HG03135 (cell line): Measurements from ENCODE around the gene DMKN.

ENCODE experiments used
- ATAC-seq: cut with Tn5 transposase; IDR thresholded peaks from one replicate; pipeline ENCODE4 v1.9.1; 2021; ENCODE audit warnings: mild to moderate bottlenecking, moderate library complexity; ENCODE audit not compliant: unreplicated experiment

DMKN gene, protein sequence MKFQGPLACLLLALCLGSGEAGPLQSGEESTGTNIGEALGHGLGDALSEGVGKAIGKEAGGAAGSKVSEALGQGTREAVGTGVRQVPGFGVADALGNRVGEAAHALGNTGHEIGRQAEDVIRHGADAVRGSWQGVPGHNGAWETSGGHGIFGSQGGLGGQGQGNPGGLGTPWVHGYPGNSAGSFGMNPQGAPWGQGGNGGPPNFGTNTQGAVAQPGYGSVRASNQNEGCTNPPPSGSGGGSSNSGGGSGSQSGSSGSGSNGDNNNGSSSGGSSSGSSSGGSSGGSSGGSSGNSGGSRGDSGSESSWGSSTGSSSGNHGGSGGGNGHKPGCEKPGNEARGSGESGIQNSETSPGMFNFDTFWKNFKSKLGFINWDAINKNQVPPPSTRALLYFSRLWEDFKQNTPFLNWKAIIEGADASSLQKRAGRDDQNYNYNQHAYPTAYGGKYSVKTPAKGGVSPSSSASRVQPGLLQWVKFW

DNA sequence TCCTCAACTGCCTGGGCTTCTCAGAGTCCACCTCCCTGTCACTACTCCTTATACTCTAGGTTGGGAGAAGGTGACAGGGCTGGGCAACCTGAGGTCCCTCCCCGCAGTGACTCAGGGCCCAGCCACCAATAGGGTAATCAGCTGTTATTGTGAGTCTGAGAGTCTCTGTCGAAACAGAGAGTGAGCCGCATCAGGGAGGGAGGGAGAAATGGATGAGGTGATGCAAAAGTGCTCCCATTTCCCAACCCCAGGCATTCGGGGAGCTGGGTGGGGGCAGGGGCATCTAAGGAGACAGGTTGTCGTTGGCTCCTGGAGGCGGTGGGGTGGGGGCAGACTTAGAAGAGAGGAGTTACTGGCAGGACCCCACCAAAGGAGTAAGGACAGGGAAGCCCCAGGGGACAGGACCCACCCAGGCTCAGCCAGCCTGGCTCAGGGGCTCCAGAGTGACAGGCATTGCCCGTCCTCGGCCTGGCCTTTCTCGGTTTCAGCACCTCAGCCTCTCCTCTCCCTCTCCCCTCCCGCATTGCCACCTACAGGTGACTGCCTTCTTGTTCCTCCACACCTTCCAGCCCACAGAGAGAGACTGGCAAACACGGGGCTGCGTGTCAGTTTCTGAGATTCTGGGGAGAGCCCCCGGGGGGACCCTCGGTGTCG, at the start of gene DMKN:
Gene DMKN (minus strand): TSS at position 22 of the 654 bp plus-strand sequence. CDS start 174 bp downstream, outside the sequence.
- no peak for ATAC-seq

DNA sequence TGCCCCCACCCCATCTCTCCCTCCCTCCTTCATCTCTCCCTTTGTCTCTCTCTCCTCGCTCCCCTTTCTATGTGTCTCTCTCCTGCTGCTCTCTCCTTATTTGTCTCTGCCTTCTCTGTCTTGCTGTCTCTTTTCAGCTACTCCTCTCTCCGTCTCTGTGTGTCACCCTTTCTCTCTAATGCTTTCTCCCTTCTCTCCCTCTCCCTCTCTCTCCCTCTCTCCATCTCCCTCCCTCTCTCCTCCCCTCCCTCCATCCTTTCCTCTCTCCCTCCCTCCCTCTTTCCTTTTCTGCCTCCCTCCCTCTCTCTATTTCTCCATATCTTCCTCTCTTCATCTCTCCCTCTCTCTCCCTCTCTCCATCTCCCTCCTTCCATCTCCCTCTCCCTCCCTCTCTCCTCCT, 49.3 kb upstream of the DMKN start:
- no peak for ATAC-seq

DNA sequence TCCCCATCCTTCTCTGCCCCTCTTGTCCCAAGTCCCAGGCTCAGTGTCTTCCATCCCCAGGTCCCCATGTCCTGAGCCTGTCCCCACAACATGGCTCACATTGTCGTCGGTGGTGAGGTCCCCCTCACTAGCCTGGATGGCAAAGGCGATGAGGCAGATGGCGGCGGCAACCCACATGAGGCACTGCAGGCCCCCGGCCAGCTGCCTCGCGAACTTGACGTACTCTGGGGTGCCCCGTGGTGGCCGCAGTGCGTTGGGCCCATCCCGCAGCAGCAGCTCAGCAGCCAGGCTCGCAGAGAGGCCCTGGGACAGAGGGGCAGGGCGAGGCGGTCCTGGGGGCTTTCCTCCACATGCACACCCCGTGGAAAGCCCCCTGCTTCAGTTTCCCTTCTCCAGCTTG, 48.9 kb upstream of the DMKN start:
- no peak for ATAC-seq

DNA sequence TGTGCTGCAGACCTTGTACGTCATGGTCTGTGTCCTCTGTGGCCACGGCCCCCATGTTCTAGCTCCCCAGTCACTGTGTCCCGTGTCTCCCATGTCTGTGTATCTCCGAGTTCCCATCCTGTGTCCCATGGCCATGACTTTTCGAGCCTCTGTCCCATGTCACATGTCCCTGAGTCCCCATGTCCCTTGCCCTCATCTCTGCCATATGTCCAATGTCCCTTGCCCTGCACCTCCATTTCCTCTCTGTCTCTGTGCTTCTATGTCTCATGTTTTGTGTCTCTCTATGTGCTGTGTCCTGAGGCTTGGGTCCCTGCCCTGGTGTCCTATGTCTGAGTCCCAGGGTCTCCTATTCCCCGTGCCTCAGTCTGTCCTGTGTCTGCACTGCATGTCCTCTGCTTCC, 48.0 kb upstream of the DMKN start:
- no peak for ATAC-seq

DNA sequence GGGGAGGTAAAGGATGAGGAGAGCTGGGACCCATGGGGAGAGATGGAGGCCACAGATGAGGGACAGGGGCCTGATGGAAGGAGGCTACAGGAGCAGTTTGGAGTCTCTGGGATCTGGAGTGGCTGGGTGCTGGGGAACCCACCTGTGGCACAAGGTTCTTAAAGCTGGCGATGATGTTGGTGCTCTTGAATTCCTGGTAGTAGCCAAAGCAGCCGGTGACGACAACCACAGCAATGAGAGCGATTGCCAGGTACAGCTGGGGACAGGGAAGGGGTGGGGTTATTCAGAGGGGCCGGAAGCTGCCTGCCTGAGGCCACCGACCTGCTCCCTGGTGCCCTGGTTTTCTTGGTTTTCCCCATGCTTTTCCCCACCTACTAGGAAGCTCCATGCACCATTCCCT, 47.2 kb upstream of the DMKN start:
- no peak for ATAC-seq

DNA sequence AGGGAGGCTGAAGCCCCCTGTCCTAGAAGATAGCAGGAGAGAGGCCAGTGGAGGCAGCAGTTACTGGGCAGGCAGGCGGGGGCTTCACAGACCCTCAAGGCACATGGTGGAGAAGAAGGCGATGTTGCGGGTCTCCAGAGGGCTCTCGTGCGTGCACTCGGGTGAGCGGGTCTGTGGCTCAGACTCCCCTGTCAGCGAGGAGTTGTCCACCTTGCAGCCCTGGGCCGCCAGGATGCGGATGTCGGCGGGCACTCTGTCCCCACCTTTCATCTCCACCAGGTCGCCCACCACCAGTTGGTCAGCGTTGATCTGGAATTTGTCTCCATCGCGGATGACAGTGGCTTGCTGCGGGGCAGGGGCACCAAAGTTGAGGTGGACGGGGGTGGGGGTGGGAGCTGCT, 46.8 kb upstream of the DMKN start:
- no peak for ATAC-seq

DNA sequence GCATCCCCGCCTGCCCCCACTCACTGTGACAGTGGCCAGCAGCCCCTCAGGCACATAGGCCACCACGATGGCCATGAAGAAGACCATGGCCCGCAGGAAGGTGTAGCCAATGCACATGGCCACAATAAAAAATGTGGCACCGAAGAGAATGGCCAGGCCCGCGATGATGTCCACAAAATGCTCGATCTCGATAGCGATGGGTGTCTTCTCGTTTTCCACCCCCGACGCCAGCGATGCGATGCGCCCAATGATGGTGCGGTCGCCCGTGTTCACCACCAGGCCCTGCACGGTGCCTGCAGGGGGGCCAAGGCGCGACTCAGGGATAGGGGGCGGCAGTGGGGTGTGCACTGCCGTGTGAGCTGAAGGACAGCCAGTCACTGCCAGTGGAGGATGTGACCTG, 46.3 kb upstream of the DMKN start:
- ATAC-seq = no peak

DNA sequence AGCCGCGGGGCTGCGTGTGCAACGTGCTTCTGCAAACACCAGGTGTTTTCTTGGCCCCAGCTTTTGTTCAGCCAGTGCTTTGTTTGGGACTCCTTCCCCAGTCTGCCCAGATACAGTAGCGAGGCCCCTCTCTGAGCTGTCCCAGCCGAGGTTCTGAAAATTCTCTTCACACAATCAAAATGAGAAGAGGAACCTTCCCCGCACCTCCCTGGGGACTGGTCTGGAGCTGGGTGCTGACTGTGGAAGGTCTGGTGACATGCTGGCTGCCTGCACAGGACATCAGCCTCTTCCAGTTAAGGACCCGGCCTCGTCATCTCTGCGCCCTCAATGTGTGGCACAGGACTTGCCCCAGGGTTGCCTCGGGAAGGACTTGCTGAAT, 45.8 kb upstream of the DMKN start:
- ATAC-seq = no peak

DNA sequence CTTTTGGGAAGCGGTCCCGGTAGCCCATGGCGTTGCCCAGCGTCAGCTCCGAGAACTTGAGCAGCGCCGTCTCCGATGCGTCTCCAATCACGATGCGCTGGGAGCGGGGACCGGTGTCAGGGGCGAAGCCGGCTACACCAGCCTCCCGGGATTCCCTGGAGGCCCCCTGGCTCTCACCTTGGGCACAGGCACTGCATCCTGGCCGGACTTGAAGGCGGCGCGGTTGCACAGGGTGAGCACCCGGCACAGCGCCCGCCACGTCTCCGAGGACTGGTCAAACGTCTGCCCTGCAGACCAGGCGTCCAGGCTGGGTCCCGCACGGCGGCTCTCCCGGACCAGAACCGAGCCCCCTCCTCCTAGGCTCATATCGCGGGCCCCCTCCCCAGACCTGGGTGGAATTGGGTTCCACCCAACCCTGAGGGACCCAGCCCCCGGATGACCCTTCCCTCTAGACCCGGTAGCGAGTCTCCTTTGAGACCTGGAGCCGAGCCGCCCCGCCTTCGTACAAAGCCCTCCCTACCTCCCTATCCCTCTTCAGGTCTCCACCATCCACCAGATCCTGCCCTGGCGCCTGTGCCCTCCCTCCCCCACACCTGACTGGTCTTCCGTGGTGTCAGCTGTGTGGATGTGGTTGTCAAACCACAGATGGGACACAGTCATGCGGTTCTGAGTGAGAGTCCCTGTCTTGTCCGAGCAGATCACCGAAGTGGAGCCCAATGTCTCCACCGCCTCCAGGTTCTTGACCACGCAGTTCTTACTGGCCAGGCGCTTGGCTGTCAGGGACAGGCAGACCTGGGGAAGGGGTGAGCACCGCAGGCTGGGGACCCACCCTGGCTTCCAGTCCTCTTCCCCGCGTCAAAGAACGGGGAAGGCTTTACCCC, 45.2 kb upstream of the DMKN start:
- ATAC-seq = no peak

DNA sequence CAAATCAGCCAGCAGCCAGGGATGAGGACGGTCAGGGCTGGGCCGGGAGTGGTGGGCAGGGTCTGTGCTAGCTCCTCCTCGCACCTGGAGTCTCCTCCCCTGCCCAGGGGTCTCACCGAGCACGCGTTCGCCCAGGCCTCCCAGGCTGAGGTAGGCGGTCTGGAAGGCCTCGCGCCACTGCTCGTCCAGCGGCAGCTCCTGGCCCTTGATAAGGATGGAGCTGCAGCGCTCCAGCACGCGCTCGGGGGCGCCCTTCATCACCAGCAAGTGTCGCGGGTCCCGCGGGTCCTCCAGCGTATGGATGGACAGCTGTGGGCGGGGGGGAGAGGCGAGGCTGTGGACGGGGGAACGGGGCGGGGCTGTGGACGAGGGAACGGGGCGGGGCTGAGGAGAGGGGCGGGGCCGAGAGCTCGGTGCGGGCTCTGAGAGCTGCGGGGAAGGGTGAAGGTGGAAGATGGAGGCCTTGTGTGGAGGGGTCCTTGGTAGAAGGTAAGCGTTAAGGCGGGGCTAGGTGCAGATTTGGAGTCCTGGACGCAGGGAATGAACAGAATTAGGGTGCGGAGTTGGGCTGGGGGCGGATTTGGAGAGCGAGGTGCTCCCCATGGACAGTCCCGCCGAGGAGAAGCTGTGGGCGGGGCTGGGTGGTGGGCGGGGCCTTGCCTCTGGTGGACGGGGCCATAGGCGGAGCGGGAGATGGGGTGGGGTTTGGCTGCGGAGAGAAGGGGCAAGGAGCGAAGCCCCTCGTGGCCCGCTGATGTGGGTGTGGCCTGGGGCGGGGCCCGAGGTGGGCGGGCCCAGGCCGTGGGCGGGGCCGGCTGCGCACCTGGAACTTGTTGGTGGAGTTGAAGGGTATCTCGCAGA, 44.3 kb upstream of the DMKN start:
- no peak for ATAC-seq

DNA sequence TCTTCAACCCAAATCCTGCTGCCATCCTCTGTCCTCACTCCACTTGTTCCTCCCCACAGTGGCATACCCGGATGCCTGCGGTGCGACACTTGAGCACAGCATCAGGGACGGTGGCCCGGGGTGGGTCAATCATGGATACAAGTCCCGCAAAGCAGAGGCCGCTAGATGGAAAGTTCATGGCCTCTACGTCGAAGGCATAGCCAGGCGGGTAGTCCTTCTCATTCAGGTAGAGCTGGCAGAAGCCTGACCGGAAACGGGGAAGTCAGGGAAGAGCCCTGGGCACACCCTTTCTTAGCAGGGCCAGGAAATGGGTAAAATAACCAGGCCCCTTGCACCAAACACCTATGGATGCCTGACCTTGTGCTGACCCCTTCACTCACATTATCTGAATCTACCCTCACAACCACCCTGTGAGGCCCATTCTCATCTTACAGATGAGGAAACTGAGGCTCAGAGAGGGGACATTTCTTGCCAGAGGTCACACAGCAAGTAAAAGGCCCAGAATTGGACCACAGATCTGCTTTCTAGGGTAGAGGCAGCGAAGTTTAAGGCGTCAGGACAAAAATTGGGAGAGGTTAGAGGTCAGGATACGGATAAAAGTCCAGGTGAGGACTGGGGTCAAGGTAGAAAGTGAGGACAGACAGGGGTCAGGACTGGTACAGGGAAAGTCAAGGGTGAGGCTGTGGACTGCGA, 43.5 kb upstream of the DMKN start:
- ATAC-seq = no peak

DNA sequence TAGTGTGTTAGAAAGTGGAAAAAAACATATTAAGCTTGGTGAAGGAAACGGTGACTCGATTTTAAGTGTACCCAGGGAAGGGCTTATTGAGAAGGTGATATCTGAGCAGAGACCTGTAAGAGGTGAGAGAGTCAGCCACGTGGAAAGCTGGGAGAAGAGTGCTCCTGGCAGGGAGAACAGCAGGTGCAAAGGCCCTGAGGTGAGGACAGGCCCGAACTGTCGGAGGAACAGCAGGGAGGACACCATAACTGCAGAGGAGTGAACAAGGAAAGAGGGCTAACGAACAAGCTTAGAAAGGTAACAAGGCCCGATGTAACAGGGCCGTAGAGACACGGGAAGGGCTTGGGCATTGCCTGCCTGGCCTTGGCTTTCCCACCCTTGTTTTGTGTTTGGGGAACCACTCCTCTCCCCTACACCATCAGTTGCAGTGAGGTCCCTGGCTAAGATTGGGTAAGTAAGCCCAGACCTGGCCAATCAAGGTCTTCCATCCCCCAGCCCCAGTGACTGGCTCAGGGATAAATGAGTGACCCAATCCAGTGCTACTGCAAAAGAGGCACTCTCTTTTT, 42.7 kb upstream of the DMKN start:
- no peak for ATAC-seq

DNA sequence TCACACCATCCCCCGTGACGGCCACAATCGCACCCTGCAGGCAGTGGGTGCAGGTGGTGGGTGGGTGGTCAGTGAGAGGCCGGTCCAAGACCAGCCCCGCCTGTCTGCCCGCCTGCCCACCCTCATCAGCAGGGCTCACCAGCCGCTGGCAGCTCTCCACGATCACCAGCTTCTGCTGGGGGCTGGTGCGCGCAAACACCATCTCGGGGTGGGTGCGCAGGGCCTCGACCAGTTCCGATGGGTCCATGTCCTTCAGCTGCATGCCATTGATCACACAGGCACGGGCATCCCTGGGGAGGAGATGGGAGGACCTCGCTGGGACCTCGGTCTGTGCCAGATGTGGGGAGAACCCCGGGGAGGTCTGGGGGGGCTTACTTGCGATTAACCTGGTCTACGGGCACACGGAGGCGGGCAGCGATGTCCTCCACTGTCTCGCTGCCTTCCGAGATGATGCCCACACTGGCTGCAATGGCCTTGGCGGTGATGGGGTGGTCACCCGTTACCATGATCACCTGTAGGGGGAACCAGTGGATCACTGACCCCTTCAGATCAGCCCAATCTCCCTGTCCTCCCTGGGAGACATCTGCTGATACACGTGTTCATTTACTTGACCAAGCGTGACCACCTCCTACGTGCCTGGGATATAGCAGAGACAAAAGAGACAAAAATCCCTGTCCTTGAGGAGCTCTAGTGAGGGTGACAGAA, 42.0 kb upstream of the DMKN start:
- ATAC-seq = no peak

DNA sequence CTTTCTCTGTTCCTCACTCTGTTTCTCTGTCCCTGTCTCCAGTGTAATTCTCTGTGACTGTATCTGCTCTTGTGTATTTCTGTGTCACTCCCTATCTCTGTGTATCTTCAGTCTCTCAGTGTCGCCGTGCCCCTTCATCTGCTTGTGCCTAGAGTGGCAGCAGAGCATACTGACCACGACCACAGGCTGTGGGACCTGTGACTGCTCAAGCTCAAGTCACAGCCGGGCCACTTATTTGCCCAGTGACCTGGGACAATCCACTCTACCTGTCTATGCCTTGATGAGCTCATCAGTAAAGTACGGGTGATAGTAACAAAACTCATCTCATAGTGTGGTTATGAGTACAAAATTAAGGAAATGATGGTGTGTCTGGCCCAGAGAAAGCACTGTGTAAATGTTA, 40.6 kb upstream of the DMKN start:
- no peak for ATAC-seq

DNA sequence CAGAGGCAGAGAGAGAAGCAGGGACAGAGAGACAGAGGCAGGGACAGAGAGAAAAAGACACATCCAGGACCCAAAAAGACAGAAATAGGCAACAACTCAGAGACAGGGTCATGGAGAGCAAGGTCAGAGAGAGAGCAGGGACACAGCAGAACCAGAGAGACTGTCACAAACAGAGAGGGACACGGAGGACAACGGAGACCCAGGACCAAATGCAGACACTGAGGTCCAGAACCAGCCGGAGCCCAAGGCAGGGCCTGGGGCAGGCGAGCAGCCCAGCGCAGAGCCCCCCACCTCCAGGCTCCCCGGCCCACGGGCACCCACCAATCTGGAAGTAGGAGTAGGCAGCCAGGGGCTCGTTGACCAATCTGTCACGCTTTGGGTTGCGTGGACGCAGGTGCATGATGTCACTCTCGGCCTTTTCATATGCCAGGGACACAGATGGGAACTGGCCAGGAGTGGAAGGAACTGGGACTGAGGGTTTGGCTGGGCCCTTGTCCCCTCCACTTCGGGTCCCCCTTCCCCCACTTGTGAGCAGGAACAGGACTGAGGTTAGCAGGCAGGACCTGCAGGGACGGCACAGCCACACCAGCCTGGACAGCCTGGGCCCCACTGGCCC, 40.0 kb upstream of the DMKN start:
- ATAC-seq = no peak

DNA sequence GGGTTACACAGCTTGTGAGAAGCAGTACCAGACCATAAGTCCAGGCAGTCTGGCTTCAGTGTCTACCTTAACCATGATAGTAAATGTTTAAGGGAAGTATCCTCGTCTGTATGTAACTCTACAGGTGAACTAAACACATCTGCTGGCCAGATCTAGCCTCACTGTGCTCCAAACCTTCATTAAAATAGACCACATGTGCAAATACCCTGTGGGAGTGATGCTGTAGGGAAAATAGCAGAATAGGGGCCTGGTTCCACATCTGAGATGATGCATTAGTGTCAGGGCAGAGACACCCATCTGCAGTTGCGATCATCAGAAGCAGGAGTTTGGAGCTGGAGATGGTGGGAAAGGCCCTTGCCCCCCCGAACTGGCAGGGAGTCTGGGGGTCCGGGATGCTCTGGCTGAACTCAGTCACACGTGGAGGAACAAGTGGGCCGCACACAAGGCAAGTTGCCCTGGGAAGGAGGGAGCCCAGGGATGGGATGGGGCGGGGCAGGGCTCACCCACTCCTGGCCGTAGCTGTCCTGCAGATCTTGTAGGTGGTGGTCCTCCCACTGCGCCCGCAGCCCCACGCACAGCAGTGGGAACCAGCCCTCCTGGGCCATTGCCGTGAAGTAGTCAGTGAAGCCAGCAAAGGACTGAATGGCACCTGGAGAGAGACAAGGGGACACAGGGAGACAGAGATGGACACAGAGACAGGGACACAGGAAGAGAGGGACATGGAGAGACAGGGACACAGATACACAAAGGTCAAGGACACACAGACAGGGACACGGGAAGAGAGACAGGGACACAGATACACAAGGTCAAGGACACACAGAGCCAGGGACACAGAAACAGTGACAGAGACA, 39.3 kb upstream of the DMKN start:
- no peak for ATAC-seq

DNA sequence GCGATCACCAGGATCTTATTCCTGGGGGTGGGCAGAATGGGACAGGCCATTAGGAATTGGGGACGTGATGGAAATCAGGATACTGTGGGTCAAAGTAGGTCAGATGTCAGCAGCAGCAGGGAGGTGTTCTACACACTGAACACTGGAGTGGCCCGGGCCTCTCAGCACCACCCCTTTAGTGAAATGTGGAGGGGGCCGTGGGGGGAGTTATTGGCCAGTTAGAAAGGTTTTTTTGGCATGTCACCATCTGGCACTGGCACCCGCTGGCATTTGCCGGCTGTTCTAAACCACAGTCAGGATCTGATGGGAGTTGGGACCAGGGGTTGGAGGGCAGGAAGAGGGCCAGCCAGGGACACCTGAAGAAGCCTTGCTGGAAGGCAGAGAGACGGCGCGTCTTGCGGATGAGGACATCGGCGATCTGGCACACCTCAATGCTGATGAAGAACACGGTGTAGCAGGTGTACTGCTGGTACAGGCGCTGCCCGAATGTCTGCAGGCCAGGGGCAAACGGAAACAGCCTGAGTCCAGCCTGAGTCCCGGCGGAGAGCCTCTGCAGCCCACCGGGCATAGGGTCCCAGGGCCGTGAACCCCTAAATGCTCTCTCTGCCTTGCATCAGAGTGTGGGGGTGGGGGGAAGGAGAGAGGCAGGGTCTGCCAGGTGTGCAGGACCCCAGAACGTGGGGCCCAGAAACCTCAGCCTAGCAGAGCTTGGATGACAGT, 37.8 kb upstream of the DMKN start:
- no peak for ATAC-seq
